A172 (cell line): Measurements from ENCODE around the gene MYZAP. TPM values are rescaled to one million over a fixed set of nuclear protein-coding genes. Genes with fewer than 3 reads are reported as not detected.

Experiments used
- DNase-seq: peaks from one replicate; pipeline ENCODE4 v3.0.0-alpha.2; 2015; ENCODE audit warnings: low spot score
- total RNA-seq: library from RNA; depleted of rRNA; stranded (reverse); fragments of >200 nt; shearing (Covaris generic); gene quantifications from 2 replicates; pipeline ENCODE4 v1.2.3, GENCODE V29; 2014

The MYZAP gene
- total RNA-seq, 1 experiment from 2014 or later = 4.3 TPM

DNA sequence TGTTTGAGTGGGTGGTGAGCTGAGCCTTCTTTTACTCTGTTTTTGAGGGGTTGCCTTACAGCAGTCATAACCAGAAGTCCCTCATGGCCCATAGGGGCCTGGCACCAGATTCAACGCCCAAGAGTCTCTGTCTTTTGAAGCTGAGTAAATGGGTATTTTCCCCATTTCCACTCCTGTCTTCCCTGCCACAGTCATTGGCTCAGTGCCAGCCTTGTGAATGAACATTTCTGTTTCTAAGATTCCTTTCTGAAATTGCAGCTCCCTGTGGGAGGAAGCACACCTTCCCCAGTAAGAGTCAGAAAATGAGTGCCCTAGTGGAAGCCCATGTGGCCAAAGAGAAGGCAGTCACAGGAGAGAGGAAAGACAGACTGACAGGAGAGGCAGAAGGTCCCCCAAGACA is 71.1 kb downstream of the MYZAP start:
- DNase-seq = no peak

DNA sequence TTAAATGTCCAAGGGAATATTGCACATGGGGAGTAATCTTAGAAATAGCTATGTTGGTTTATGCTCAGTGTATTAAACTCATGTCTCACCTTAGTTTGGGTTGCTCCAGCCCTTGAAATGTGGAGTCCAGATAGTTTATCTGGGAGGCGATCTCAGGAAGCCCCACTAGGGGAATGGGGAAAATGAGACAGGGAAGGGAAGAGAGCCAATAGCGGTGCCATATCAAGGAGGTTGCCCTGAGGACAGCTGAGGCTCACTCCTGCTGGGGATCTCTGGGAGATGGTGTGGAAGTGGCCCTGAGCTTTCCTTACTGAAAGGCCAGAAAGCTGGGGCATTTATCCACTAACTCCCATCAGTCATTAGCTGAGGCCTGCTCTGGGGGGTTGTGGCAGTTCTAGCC is 71.6 kb downstream of the MYZAP start:
- no peak for DNase-seq

DNA sequence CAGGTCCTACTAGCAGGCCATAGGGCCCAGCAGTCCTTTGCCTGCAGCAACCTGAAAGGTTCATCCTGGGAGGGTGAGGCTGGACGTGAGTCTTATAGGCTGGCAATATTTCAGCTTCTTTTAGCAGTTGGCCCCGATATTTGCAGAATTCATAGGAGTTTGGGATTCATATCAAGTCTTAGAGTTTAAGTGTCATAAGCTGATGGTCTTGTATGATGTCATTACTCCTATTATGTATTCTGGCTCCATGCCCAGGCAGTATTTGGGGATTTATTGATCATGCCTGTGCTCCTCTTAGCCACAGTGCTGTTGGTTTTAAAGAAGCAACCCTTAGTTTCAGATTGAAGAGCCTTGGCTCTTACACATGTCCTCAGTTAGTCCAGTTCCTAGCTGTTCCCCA is 73.5 kb downstream of the MYZAP start:
- no peak for DNase-seq

DNA sequence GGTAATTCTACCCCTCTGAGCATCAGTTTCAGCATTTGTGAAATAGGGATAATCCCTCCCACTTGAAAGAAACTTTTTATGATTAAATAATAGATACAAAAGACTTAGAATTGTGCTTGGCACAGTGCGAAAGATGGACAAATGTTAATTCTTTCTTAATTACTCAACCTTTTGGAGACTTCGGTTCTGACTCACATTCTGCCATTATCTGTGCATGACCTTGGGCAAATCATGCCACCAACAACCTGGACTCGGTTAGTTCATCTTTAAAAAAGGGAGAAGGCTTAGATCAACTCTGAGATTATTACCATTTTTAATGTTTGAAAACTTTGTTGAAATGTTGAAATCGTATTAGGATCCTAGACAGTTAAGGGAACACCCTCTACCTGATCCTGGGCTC is 74.2 kb downstream of the MYZAP start:
- DNase-seq = no peak

DNA sequence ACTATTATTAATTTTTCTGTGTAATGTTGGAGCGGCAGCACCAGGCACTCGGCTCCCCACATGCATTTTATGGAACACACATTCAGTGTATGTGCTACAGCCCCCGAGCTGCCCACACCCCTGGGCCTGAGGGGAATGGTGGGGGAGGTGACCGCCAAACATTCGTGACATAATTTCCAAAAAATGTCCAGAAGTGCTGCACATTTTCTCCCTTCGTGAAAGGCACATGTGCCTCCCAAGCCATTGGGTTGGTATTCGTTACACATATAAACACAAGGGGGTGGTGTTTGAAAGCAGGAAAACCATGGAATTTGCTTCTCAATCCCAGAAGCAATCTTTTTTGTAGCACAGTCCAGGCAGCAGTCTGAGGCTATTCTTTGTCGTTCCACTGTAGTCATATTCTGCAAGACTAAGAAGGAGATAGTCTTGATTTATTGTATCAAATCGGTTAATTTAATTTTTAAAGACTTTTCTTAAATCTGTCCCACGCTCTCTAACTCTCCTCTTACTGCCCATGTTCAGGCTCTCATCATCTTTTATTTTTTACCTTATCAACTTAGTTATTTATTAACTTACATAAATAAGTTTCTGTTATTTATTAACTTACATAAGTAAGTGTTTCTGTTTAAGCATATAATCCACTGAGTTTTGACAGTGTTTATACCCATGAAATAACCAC is 75.6 kb downstream of the MYZAP start:
- DNase-seq = peak; percentile 44

DNA sequence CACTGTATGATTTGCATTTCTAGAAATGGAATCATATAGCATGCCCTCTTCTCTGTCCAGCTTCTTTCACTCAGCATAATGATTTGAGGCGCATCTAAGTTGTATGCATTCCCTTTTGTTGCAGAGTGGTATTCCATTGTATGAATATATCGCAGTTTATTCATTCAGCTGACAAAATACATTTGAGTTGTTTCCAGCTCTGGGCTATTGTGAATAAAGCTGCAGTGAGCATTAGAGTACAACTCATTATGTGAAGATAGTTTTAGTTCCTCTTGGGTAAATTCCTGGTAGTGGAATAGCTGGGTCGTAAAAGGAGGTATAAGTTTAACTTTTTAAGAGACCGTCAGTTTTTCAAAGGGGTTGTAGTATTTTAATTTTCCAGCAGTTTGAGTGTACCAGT is 76.3 kb downstream of the MYZAP start:
- no peak for DNase-seq

DNA sequence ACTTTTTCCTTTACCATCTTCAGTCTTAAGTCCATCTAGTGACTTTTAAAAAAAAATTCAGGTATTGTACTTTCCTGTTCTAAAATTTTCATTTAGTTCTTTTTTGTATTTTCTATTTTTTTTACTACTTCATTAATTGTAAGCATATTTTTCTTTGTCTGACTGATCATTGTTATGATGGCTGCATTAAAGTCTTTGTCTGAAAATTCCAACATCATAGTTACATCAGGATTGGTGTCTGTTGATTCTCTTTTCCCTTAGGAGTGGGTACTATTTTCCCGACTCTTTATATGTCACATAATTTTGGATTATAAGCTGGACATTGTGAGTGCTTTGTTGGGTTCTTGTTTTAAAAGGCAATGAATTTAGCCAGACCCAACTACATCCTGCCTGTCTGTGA is 79.9 kb downstream of the MYZAP start:
- no peak for DNase-seq

DNA sequence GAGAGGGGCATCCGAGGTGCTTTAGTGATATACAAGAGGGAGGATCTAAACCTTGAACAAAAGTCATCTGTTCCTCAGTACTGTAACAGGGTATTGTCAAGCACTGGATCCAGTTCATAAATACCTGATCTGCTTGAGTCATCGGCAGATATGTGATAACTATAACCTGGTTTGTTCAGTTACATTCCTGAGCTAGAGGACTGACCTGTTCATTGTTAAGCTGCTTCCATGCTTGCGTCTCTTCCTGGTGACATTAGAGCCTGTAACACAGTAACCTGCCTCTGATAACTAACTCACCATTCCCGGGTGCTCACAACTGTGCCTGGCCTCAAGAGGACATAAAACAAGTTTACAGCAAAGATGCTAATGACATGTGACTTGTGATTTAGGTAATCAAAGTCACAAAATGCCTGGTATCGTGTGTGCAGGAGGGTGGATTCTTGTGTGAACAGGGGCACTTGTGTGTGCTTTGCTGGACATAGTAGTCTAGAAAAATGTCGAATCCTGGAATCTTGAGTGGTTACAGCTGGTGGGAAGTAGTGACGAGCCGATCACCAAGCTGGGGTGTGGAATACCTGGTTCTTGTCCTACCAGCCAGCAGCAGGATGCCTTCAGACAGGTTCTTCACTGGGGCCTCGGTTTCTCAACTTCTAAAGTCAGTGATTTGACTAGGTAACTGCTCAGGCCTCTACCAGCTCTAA is 83.9 kb downstream of the MYZAP start:
- DNase-seq = no peak

DNA sequence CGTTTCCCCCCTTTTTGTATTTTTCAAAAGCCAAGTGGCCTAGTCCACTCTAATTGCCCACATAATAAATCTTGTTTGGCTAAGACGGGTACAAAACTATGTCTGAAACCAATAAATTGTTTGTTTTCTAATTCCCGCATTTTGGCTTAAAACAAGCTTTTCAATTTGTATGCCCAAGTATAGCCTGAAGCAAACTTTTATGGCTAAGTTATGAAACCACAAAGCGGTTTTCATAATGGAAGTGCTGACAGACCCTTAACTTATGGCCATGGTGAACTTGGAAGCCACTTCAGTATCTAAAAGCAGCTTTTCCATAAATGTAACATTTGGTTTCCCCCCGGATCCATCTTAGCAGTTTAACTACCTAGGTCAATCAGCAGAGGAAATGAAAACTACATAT is 84.9 kb downstream of the MYZAP start:
- DNase-seq = no peak

DNA sequence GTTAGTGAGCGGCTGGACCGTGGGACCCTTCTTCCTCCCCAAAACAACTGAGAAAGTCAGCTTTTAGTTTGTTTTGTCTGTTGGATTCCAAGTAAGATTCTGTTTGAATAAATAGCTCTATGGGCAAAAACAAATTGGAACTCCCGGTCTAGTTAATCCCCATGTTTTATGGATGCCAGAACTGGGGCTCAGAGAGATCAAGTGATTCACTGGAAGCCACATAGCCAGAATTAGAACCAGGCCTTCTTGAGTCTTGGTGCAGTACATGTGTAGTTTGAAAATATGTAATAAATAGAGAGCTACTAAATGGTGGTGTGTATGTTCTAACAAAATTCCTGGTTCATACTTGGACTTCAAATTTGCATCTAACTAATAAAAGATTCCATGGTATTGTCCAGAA is 85.5 kb downstream of the MYZAP start:
- no peak for DNase-seq

DNA sequence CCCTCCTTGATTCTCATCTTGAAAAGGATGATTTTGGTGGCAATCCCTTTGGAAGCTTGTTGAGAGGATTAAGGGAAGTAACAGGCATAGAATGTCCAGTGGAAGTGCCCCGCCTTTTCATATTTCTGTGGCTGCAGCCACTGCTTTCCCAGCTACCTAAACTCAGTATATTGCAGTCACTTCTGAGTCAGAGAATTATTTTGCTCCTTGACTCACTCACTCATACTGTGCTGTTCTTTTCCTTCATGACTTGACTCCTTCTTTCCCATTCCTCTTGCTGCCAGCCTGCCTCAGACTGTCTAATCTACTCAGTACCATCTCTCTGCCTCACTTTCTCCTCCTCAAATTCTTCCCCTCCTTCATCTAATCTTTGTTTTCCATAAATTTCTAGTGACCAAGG is 88.3 kb downstream of the MYZAP start:
- peak; percentile 80 for DNase-seq

DNA sequence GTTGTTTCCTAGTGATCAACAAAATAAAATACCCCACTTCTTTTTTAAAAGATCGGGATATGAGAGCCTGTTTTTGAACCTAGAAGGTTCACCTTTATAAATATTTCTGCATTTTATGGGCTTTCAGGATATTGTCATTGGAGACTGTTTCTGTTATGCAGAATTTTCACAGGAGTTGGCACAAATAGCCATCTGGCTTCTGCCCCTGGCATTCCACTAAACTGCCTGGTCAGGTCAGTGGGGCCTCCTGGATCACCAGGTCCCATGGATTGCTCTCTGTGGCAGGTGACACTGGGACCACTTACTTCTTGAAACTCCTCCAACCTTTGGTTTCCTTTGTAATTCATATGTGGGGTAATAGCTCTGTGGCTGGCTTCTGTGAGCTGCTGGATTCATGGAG is 89.3 kb downstream of the MYZAP start:
- DNase-seq = no peak

DNA sequence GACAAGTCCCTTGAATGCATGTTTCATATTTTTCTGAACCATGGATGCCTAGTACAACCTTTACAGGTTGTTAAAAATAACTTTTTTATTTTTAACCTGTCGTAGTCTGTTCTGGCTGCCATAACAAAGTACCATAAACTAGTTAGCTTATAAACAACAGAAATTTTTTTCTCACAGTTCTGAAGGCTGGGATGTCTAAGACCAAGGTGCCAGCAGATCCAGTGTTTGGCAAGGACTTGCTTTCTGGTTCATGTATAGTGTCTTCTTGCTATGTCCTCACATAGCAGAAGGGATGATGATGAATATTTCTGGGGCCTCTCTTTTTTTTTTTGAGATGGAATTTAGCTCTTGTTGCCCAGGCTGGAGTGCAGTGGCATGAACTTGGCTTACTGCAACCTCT is 91.8 kb downstream of the MYZAP start:
- no peak for DNase-seq

DNA sequence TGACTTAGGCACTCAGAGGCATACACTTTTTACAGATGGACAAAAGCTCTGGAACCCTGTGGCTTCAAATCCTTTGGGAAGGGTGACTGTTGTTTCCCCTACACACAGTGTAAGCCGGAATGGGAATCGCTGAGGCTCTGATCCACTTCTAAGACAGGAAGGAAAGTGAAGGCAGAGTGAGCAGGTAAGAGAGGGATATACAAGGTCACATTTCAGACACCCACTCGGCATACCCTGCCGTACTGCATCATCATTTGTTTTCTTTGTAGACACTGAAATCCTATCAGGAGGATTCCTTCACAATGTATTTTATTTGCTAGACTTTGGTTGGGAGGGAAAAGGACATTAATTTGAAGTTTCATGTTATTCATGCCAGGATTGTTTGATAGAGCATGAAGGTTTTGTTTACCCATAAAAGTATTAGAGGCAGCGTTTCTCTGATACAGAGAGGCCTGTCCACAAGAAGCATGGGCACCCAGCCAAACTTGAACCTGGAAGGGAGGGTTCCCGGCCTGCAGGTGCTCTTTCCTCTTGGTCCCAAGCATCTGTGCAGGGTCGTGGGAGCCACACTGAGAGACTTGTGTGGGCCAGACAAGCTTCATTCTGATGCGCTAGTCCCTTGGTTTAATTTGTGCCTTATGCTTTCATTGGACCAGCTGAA is 92.9 kb downstream of the MYZAP start:
- no peak for DNase-seq

DNA sequence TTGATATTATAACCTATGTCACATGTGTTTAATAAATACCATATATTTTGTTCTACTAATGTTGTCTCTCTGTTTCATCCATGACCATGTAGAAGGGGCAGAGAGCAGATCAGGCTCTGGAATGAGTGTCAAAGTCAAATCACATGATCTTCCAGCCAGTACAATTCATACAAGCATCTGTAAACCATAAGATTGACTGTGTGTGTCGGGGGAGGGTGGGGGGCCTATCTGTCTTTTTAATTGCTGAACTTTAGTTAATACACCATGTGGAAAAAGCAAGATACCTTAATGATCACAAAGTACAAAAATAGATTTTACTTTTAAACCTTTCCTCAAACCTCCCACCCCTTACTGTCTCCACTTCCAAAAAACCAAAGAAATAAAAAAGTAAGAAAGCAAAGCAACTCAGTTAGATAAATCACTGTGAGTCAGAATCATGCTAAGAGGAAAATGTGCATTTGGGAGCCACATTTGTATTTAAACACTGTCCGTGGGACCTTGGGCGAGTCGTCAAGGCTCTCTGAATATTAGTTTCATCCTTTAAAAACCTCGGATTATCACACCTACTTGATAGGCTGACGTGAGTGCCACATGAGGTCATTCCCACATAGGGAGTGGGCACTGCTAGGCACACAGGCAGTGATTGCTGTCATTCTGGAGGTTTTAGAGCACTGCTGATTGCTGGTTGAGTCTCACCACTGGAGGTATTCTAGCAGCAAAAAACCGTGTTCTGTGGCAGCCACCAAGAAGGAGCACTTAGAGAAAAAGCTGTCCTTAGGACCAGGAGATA is 93.8 kb downstream of the MYZAP start:
- DNase-seq = no peak

DNA sequence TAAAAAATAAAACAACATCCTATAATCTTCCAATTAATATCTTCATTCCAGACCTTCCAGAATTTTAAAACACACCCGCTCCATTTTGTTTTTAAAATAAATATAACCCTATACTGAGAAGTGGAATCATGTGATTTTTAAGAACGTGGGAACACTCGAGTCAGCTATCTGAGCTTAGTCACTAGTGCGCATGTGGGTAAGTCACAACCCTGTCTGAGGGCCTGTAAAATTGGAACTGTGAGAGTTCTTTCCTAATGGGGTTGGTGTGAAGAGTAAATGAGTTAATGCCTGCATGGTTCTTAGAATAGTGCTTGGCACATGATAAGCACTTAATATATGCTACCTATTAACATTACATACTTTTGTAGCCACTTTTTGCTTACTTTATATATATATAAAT is 95.0 kb downstream of the MYZAP start:
- DNase-seq = no peak

DNA sequence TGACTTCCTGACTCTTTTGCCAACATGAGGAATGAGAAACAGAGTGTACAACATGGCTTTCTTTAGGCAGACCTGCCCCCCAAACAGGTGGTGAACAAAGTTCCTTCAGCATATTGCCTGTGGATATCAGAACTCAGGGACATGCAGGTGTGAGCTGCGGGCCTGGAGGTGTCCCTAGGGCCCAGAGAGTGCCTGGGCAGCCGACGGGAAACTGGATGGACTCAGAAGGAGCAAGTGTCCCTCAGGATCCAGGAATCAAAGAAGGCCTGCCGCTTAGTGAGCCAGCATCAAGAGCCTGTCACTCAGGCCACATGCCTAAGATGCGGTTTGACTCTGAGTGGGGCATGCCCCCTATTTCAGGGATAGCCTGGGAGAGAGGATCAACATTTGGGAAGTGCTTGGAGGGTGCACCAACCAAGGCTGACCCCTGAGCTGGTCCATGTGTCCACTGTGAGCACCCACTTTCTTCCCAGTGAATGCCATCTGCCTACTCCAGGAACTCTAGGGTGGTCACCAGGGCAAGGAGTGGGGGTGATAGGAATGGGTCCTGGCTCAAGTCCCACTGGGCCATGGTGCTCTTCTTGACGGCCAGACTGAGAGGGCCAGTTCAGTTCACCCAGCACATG is 98.8 kb downstream of the MYZAP start:
- DNase-seq = no peak

DNA sequence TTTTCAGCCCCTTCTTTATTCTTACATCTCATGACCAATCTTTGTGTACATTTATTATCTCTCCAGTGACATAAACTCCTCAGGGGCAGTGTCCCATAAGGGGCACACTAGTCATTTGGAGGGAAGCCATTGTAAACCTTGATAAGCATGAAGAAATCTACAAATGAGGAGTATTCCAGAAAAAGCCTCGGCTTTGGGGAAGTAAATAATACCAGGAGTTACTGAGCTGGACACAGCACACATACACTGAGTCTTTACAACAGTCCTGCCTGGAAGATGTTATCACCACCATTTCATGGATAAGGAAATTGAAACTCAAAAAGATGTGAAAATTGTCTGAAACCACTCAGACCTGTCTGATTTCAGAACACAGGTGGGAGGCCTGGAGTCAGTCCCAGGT is 99.4 kb downstream of the MYZAP start:
- DNase-seq = no peak

DNA sequence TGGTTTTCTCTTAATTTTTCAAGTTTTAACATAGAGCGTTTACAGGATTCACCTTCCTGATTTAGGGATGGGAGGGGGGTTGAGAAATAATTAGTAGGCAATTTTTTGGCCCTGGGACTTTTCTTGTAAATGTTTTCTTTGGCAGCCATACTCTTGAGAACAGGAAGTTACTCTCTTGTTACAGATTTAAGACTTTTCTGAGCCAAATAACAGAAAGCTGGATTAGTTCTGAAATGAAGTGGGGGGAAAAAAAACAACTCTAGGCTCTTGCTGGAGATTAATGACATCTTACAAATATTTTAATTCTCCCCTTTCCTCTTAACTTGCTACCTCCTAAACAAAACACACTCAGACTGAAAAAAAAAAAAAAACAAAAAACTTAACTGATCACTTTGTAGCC is 101.0 kb downstream of the MYZAP start:
- DNase-seq = peak; percentile 38

DNA sequence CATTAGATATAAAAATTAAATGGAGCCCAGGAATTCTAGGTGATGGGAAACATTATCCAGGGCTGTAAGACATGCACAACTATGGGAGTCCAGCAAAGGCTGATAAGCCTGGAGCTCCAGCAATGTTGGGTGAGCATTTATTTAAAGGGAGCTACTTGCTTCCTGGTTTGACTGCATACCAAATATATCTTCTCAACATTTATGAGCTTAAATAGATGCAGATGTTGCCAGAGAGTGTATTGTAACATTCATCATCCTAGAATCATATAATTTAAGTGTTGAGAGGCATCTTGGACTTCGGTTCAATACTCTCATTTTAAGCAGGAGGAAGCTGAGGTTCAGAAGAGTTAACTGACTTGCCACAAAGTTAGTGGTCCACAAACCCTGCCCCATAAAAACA is 102.6 kb downstream of the MYZAP start:
- no peak for DNase-seq

DNA sequence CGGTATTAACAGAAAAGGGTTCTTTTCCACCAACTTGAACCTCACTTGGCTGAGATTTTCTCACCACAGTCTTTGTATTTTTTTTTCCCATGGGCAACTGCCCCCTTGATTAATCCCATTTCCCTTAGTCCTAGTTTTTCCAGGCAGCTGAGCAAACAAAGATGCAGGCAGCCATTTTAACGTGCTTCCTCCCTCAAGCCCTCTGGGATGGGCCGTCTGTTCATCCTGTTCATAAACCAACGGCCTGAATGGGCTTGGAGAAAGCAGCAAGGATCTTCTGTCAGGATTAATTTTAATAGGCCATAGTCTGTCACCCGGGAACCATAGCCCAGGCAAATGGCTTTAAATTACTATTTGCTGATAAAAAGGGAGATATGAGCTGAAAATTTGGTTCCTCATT is 104.4 kb downstream of the MYZAP start:
- no peak for DNase-seq

DNA sequence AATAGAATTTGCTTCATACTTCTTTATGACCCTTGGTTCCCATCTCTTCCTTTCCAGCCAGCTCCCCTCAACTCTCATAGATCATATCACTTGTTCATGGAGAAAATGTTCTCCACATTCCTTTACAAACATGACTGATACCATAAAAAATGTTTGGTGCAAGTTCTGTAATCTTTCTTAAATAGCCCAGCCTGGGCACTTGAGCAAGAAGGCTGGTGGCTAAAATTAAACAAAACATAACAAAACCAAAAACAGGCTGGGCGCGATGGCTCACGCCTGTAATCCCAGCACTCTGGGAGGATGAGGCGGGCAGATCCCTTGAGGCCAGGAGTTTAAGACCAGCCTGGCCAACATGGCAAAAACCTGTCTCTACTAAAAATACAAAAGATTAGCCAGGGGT is 105.9 kb downstream of the MYZAP start:
- no peak for DNase-seq
